Tibial nerve (tissue), 4 donors: ENCODE data around the gene TERT. TPM values are rescaled to one million over a fixed set of nuclear protein-coding genes. Genes with fewer than 3 reads are reported as not detected.
"Not testable (repeated sequence)": the region's sequence is repeated elsewhere in the genome, so short reads cannot be mapped to it uniquely, and the experiment has no call there.

Source experiments
- DNase-seq, 2 donors: peaks; one replicate each; pipeline ENCODE4 v3.0.0-alpha.2; 2019; ENCODE audit warnings: low spot score in 2 of 2
- H3K27ac ChIP-seq, 4 donors: fragments of 200-600 bp; sonication (generic) in 3 of 4; one replicate each; pipeline ENCODE4 v1.5.1; 2017 to 2019; ENCODE audit warnings: mild to moderate bottlenecking in 1 of 4
- H3K27me3 ChIP-seq, 2 donors: fragments of 200-600 bp; sonication (generic) in 1 of 2; one replicate each; pipeline versions ENCODE4 v1.5.1 to v1.6.0; 2017 to 2019
- H3K36me3 ChIP-seq, 3 donors: fragments of 200-600 bp; sonication (generic); one replicate each; pipeline ENCODE4 v1.5.1; 2018 to 2019
- H3K4me1 ChIP-seq, 4 donors: fragments of 200-600 bp; sonication (generic) in 3 of 4; one replicate each; pipeline ENCODE4 v1.5.1; 2017 to 2019
- H3K4me3 ChIP-seq, 4 donors: fragments of 200-600 bp; sonication (generic) in 3 of 4; one replicate each; pipeline ENCODE4 v1.5.1; 2017 to 2019; ENCODE audit warnings: mild to moderate bottlenecking in 1 of 4, moderate library complexity in 1 of 4
- H3K9me3 ChIP-seq, 4 donors: fragments of 200-600 bp; sonication (generic) in 3 of 4; one replicate each; pipeline ENCODE4 v1.5.1; 2017 to 2019
- EP300 ChIP-seq, 2 donors: sonication (generic); formaldehyde crosslinking; IDR thresholded peaks; one replicate each; pipeline ENCODE4 v1.6.1; 2017; ENCODE audit warnings: antibody characterized with exemption in 2 of 2, mild to moderate bottlenecking in 1 of 2
- POLR2A ChIP-seq, 2 donors: fragments of 450-650 bp; IDR thresholded peaks; one replicate each; pipeline ENCODE4 v1.6.1; 2017; ENCODE audit warnings: antibody characterized with exemption in 2 of 2, mild to moderate bottlenecking in 2 of 2, moderate library complexity in 2 of 2
- WGBS, 2 donors: methylation state at CpG; one replicate each; pipeline ENCODE4 v1.1.5; 2018; 5-methylcytosine and 5-hydroxymethylcytosine counted together
- total RNA-seq, 4 donors: library from RNA; depleted of rRNA; stranded (reverse); fragments of >200 nt; gene quantifications; one replicate each; pipeline ENCODE4 v1.1.0, GENCODE V29; 2016
- TF ChIP-seq, protein P1 (sequence below), 5 experiments: fragments of 200-600 bp in 3 of 5; fragments of 450-650 bp in 2 of 5; sonication (generic) in 3 of 5; IDR thresholded peaks; one replicate each; pipeline ENCODE4 v1.5.1; 2016 to 2019; ENCODE audit warnings: antibody characterized with exemption in 5 of 5, mild to moderate bottlenecking in 3 of 5, moderate library complexity in 2 of 5

Gene TERT
- total RNA-seq, 4 donors from 2014 or later, result not detected

DNA sequence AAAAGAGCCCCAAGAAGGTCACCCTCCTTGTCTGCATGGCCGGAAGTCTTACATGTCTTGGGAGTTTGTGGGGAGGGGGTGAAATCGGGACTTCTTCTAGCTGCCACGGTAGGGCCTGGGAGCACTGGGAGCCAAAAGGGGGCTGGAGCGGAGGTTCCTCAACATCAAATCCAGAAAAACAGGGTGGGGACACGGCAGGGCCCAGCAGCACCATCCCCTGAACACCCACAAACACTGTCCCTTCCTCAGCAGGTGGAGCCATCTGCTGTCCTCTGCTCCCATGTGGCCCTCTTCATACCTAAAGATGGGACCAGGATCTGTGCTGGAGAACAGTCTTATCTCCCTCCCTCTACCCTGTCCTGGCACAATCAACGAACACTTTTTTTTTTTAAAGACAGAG lies 2.7 kb downstream of the TERT start:
- Histone ChIP-seq H3K9me3 (peaks cover 0 to 11% (median 0%) of the 10 kb centered on the region in 4 donors), H3K27me3 (peaks cover 0 to 37% of the 10 kb centered on the region in 2 donors)

DNA sequence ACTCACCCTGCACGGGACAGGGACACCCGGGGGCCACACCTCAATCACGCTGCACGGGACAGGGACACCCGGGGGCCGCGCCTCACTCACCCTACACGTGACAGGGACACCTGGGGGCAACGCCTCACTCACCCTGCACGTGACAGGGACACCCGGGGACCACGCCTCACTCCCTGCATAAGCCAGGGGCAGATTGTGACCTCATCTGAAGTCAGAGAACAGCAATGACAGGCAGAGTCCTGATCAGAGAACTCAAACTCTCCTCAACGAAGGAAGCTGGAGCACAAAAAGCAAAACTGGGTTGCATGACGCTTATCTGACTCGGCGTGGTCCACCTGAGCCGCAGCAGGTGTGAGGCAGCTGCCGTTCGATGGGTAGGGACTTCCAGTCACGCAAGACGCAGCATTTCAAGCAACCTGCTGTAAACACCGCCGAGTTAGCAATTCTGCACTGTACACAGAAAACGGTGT lies 3.2 kb downstream of the TERT start:
- DNase-seq, result no peak
- 84 to 87% methylated on average over 24 of the region's 24 CpGs for WGBS, 2 donors
- no peak overlapping the region for H3K27ac ChIP-seq
- no peak overlapping the region for H3K4me3 ChIP-seq
- no peaks in the 10 kb centered on the region for H3K36me3 ChIP-seq
- peaks cover 0 to 14% (median 3%) of the 10 kb centered on the region in 4 donors for H3K4me1 ChIP-seq
- peaks cover 0 to 11% (median 0%) of the 10 kb centered on the region in 4 donors for H3K9me3 ChIP-seq
- peaks cover 0 to 37% of the 10 kb centered on the region in 2 donors for H3K27me3 ChIP-seq
- TF ChIP-seq POLR2A (IDR thresholded peaks at IDR 0.05) (no peak), EP300 (IDR thresholded peaks at IDR 0.05) (no peak)
- TF ChIP-seq, protein P1, sequence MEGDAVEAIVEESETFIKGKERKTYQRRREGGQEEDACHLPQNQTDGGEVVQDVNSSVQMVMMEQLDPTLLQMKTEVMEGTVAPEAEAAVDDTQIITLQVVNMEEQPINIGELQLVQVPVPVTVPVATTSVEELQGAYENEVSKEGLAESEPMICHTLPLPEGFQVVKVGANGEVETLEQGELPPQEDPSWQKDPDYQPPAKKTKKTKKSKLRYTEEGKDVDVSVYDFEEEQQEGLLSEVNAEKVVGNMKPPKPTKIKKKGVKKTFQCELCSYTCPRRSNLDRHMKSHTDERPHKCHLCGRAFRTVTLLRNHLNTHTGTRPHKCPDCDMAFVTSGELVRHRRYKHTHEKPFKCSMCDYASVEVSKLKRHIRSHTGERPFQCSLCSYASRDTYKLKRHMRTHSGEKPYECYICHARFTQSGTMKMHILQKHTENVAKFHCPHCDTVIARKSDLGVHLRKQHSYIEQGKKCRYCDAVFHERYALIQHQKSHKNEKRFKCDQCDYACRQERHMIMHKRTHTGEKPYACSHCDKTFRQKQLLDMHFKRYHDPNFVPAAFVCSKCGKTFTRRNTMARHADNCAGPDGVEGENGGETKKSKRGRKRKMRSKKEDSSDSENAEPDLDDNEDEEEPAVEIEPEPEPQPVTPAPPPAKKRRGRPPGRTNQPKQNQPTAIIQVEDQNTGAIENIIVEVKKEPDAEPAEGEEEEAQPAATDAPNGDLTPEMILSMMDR (IDR thresholded peaks at IDR 0.05), result no peak

More for the DNA sequence above, 2.7 kb downstream of the TERT start:
- no peaks in the 10 kb centered on the region for H3K36me3 ChIP-seq
- no peak for DNase-seq
- WGBS, 2 donors, result 77% methylated on average over 6 of the region's 6 CpGs
- TF ChIP-seq EP300 (IDR thresholded peaks at IDR 0.05) (no peak), POLR2A (IDR thresholded peaks at IDR 0.05) (no peak)
- TF ChIP-seq, protein P1 (IDR thresholded peaks at IDR 0.05), result no peak
- peaks cover 0 to 14% (median 3%) of the 10 kb centered on the region in 4 donors for H3K4me1 ChIP-seq
- H3K27ac ChIP-seq, result no peak overlapping the region
- no peak overlapping the region for H3K4me3 ChIP-seq

DNA sequence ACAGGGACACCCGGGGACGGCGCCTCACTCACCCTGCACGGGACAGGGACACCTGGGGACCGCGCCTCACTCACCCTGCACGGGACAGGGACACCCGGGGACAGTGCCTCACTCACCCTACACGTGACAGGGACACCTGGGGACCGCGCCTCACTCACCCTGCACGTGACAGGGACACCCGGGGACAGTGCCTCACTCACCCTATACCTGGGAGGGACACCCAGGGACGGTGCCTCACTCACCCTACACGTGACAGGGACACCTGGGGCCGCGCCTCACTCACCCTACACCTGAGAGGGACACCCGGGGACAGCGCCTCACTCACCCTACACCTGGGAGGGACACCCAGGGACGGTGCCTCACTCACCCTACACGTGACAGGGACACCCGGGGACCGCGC lies 3.9 kb downstream of the TERT start:
- H3K4me3 ChIP-seq, H3K27ac ChIP-seq, DNase-seq, H3K36me3 ChIP-seq: not testable (repeated sequence)
- H3K27me3 ChIP-seq, result peaks cover 0 to 36% of the 10 kb centered on the region in 2 donors
- H3K4me1 ChIP-seq, result peaks cover 0 to 14% (median 3%) of the 10 kb centered on the region in 4 donors
- WGBS, 2 donors, result 84% methylated on average over 13 of the region's 24 CpGs; no CpG with 5 or more reads in 1 of the 2 donors
- H3K9me3 ChIP-seq, result peaks cover 0 to 11% (median 0%) of the 10 kb centered on the region in 4 donors

DNA sequence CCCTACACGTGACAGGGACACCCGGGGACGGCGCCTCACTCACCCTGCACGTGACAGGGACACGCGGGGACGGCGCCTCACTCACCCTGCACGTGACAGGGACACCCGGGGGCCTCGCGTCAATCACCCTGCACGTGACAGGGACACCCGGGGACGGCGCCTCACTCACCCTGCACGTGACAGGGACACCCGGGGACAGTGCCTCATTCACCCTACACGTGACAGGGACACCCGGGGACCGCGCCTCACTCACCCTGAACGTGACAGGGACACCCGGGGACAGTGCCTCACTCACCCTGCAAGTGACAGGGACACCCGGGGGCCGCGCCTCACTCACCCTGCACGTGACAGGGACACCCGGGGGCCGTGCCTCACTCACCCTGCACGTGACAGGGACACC lies 5.3 kb downstream of the TERT start:
- WGBS, 2 donors, result 90% methylated on average over 13 of the region's 32 CpGs; no CpG with 5 or more reads in 1 of the 2 donors
- H3K27me3 ChIP-seq, result peaks cover 0 to 24% of the 10 kb centered on the region in 2 donors
- not testable (repeated sequence) for DNase-seq, H3K36me3 ChIP-seq, H3K27ac ChIP-seq, H3K4me3 ChIP-seq, H3K4me1 ChIP-seq
- peaks cover 0 to 11% (median 0%) of the 10 kb centered on the region in 4 donors for H3K9me3 ChIP-seq

DNA sequence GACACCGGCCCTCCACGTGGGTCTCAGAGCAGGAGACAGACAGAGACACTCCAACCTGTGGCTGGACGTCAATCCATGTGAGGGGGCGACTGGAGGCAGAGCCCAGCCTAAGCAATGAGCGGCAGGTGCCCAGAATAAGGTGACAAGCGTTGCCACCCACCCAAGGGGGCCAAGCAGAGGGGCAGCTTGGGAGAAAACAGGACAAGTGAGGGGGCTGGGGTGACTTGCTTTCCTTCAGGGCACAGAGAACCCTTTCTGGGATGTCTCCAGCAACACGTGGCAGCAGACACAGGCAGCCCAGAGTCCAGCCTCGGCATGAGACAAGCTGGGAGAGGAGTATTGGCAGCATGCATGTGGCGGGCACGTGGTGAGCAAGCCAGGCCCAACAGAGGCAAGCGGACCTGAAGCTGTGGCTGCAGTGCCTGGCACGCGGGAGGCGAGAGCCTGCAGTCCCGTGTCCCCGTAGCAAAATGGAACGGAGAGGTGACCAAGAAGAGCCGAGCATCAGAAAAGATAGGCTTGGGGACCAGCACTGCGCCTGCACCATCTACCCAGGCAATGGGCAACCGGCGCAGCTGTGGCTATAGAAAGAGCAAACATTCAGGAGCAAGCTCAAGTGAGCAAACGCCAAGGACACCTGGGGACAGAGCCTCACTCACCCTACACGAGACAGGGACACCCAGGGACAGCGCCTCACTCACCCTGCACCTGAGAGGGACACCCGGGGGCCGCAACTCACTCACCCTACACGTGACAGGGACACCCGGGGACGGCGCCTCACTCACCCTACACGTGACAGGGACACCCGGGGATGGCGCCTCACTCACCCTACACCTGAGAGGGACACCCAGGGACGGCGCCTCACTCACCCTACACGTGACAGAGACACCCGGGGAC lies 6.2 kb downstream of the TERT start:
- WGBS, 2 donors, result 93% methylated on average over 34 to 35 of the region's 37 CpGs
- H3K4me1 ChIP-seq, result no peaks in the 10 kb centered on the region
- H3K9me3 ChIP-seq, result peaks cover 0 to 11% (median 0%) of the 10 kb centered on the region in 4 donors
- H3K27ac ChIP-seq, result no peak overlapping the region
- H3K4me3 ChIP-seq, result no peak overlapping the region
- H3K36me3 ChIP-seq, result no peaks in the 10 kb centered on the region
- TF ChIP-seq POLR2A (IDR thresholded peaks at IDR 0.05), result no peak
- no peak for TF ChIP-seq EP300 (IDR thresholded peaks at IDR 0.05)
- TF ChIP-seq, protein P1 (IDR thresholded peaks at IDR 0.05), result no peak
- DNase-seq, result no peak
- H3K27me3 ChIP-seq, result peaks cover 0 to 16% of the 10 kb centered on the region in 2 donors

DNA sequence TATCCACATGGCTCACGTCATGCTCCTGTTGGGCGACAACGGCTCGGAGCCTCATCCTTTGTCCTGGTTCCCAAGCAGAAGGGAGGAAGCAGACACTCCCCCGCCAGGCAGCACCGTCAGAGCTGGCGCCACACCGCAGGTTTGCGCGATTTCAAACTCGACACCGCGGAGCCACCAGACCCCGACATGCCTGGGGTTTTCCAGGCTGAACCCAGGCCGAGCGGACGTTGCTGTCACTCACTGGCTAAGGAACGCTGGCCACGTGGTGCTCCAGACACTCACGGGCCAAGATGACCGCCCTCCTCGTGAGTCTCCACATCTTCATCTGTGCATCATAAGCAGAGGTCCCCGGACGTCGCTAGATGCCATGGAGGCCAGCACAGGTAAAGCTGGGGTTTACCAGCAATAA lies 9.0 kb downstream of the TERT start:
- Histone ChIP-seq H3K36me3 (no peaks in the 10 kb centered on the region), H3K27me3 (no peaks in the 10 kb centered on the region), H3K9me3 (peaks cover 0 to 11% (median 0%) of the 10 kb centered on the region in 4 donors), H3K4me3 (no peak overlapping the region), H3K4me1 (no peaks in the 10 kb centered on the region), H3K27ac (no peak overlapping the region)
- DNase-seq, result no peak
- TF ChIP-seq EP300 (IDR thresholded peaks at IDR 0.05), result no peak
- TF ChIP-seq, protein P1 (IDR thresholded peaks at IDR 0.05), result no peak
- no peak for TF ChIP-seq POLR2A (IDR thresholded peaks at IDR 0.05)
- 91 to 93% methylated on average over 25 of the region's 25 CpGs for WGBS, 2 donors
